ENCODE data around the gene LRP8.

Gene LRP8

DNA sequence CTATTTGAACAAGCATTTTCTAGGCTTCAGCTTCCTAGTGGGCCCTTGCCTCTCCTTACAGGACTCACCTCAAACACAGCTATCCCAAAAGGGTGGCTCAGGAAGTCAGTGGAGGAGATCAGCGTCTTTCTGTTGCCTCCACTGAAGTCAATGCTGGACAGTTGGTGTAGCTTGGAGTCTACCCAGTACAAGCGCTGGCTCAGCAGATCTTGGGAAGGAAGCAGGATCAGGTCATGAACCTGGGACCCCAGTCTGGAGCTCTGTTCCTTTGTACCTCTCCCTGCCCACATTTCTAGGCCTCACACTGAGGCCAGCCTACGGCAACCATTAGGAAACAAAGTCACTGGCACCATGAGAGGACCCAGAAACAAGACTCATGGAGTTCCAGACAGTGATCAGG, 65.9 kb downstream of the LRP8 start:
- no peak for DNase-seq (ENCODE audit: low read depth in 2 of 2)

DNA sequence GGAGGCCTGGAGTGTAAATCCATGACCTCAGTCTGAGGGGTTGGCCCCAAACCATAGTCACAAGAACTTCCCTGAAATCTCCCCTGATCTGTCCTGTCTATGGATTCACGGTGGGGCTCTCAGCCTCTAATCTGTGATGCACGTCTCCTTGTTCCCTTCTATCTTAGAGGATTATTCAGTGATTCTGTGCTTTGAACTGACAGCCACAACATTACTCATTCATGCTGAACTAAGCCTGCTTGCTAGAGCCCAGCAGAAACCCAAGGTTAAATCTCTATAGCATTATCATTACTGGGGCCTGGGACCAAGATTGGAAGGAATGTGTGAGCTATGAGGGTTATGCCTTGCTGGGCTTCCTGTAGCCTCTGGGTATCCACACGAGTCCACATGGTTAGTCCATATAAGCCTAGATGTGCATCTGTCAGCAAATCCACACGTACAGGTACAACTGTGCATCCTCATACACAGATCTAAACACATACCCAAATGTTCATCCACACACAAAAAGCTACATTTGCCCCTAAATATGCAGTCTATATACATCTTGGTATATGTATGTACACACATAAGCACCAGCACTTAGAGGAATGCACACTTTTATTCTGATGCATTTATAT, 67.1 kb downstream of the LRP8 start:
- no peak for DNase-seq (ENCODE audit: low read depth in 2 of 2)

- DNase-seq (ENCODE audit: low read depth in 2 of 2) = no peak
These were observed 67.9 kb downstream of the LRP8 start for GRCh38 chr1:53259932-53260331.

GRCh38 chr1:53258216-53258615, 69.7 kb downstream of the LRP8 start:
- DNase-seq (ENCODE audit: low read depth in 2 of 2) = no peak

DNA sequence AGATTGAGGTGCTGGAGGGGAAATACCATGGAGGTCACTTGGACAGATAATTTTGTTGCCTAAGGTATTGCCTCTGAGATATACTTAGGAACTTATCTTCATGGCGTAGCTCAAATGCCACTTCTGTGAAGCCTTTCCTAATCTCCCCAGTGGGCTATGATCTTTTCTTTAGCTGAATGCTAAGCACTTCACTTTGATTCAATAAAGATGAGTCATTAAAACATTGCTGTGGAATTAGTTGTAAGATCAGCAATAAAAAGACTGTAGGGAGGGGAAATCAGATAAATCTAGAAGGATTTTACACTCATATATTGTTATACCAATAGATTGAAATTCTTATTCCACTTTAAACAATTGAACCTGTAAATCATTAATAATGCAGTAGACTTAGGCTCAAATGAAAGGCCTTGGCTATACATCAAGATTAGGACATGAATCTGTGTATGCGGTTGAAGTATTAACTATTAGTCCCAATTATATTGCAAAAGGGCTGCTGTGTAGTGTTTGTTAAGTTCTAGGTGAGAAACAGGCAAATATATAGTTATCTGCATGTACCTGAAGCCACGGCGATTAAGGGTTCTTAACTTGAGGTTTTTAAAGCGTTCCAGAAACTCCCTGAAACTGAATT, 70.3 kb downstream of the LRP8 start:
- no peak for DNase-seq (ENCODE audit: low read depth in 2 of 2)

- no peak for DNase-seq (ENCODE audit: low read depth in 2 of 2)
These were observed 71.1 kb downstream of the LRP8 start for GRCh38 chr1:53256511-53257453.

- no peak for DNase-seq (ENCODE audit: low read depth in 2 of 2)
These were observed 72.8 kb downstream of the LRP8 start for GRCh38 chr1:53255031-53255430.

DNA sequence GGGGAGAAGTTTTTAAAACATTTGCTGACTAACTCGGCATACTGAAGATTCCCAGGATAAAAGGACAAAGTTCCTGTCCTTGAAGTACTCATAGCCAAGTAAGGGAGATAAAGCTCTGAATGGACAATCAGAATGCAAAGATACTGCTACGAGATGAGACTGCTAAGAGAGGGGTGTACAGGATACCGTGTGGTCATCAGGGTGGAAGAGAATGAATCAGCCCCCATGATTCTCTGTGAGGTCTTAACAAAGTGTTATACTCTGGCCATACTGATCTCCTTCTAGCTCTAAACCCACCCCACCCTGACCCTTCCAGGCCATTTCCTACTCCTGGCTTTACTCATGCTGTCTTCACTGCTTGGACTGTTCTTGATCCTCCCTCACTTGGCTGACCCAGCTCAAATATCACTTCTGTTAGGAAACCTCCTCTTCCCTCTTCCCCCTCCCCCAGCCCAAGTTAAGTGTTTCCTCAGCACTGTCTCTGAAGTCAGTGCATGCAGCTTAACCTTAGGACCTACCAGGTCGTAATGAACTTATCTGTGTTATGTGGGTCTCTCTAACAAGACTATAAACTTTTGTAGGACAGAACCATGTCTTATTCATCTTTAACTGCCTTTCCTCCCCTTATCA, 73.7 kb downstream of the LRP8 start:
- no peak for DNase-seq (ENCODE audit: low read depth in 2 of 2)

DNA sequence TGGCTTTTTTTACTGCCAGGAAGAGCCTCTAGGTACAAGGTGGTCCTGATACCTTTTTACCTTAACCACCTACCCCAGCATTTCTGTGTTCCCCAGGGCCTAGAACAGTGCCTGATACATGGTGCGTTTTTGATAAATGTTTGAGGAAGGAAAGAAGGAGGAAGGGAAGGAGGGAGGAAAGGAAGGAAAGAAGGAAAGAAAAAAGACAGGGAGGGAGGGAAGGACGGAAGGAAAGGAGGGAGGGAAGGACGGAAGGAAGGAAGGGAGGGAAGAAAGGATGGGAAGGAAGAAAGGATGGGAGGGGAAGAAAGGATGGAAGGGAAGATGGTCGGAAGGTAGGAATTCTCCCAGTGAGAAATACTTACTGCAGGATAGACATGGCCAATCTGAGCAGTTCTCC, 77.5 kb downstream of the LRP8 start:
- DNase-seq (ENCODE audit: low read depth in 2 of 2) = no peak

GRCh38 chr1:53249706-53250105, 78.2 kb downstream of the LRP8 start:
- DNase-seq (ENCODE audit: low read depth in 2 of 2) = no peak

DNA sequence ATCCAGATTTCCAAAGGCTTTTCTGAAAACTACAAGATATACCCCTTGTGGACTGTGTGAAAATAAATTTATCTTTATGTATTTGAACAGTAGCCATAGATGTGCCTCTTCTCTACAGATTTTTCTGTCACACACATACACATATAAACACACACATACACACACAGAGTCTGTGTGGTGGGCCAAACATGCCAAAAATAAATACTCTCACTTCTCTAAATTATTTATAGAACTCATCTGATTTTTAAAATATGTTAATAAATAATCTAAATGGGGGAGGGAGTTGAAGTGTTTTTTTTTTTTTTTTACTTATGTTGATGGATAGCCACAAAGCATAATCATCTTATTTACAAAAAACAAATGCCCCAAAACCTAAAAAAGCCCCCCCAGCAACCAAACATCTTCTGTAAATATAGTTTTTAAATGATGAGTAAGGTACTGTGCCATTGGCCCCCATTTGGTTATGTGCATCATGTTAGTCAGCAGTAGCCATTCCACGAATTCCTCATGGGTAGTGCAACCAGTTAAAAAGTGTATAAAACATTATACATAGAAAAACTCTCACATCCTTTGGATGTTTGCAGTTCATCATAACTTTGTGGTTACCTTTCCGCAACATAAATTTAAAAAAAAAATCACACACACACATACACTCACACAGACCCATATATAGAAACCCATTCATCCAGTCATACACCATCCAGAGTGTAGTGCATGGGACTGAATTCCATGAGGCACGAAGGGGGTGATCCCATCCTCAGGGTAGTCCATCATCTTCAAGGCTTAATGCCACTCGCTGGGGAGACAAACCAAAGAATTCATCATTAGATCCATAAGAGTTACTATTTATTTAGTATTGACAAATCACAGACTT, 81.4 kb downstream of the LRP8 start:
- no peak for DNase-seq (ENCODE audit: low read depth in 2 of 2)

GRCh38 chr1:53244141-53244540, 83.7 kb downstream of the LRP8 start:
- no peak for DNase-seq (ENCODE audit: low read depth in 2 of 2)

DNA sequence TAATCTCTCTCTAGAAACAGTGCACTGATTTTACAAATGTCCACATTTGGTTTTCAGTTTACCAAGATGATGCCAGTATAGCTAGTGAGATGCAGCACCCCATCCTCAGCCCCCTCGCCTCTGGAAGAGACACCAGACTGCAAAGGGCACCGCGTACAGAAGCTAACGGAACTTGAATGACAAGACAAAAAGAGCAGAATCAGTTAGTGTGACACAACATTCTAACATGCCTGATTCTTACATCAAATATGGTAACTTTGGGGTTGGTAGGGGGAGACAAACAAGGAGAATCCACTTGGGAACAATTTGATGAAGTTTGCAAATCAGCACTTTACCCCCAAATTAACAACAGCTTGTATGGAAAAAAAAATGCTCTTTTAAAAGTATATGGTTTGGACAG, 85.5 kb downstream of the LRP8 start:
- no peak for DNase-seq (ENCODE audit: low read depth in 2 of 2)

DNA sequence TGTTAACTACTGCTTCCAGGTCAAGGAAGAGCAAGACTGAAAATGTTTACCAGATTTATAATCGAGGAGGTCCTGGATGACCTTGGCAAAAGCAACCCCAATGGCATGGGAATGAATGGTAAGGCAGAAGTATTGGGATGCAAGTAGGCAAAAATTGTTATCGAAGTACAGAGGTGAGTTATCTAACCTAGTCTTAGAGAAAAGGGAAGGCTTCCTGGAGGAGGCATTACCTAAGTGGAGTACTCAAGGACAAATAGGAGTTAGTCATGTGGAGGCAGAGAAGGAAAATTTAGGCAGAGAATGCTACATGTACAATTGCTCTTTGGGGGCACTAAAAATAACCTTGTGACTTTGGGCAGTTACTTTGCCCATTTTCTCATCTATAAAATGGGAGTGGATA, 86.0 kb downstream of the LRP8 start:
- DNase-seq (ENCODE audit: low read depth in 2 of 2) = no peak

DNA sequence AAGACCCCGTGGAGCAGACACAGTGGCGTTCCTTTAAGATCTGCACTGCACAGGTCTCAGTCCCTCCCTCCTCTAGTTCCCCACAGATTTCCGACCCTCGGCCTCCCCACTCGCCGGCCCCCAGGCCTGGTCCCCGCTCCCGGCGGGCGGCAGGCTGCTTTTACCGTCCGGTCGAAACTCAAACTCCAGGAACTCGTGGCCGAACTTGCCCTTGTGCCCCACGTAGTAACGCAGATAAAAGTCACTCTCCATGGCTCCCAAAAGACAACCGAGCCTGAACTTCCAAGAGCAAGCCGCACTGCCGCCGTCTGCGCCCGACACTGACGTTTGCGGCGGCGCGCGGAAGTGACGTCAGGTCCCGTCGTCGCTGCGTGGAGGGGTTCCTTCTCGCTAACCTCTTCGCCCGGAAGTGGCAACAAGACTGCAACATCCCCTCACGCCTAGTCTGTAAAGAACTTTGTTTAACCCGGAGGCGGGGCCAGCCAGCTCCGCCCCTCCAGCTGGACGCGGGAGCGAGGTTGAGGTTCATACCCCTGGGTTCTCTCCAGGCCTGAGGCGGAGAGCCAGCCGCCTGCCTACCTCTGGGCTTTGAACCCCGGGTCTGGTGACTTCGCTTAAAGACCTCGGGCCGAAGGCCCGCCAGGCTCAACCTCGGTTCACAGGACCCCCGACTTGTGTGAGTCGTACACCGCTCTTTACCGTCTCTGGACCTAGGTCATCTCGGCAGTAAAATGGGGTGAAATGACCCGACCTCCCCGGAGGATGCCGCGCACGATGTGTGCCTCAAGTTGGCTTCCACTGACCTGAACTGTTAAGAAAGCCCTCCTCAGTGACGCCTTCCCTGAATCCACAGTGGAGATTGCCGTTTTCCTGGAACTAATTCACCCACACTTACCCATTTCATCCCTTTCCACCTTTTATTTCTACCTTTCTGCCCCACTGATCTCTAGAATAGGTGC, 89.4 kb downstream of the LRP8 start, which contains the start of gene MAGOH:
TSS of gene MAGOH (minus strand) at position 322 of the 959 bp plus-strand sequence. CDS start at position 252, 70 bp downstream.
- peak; percentile 91 to 93 for DNase-seq (ENCODE audit: low read depth in 2 of 2)

- no peak for DNase-seq (ENCODE audit: low read depth in 2 of 2)
These were observed 90.2 kb downstream of the LRP8 start for GRCh38 chr1:53237638-53238037.

- no peak for DNase-seq (ENCODE audit: low read depth in 2 of 2)
These were observed 106.9 kb downstream of the LRP8 start for GRCh38 chr1:53220962-53221286.

DNA sequence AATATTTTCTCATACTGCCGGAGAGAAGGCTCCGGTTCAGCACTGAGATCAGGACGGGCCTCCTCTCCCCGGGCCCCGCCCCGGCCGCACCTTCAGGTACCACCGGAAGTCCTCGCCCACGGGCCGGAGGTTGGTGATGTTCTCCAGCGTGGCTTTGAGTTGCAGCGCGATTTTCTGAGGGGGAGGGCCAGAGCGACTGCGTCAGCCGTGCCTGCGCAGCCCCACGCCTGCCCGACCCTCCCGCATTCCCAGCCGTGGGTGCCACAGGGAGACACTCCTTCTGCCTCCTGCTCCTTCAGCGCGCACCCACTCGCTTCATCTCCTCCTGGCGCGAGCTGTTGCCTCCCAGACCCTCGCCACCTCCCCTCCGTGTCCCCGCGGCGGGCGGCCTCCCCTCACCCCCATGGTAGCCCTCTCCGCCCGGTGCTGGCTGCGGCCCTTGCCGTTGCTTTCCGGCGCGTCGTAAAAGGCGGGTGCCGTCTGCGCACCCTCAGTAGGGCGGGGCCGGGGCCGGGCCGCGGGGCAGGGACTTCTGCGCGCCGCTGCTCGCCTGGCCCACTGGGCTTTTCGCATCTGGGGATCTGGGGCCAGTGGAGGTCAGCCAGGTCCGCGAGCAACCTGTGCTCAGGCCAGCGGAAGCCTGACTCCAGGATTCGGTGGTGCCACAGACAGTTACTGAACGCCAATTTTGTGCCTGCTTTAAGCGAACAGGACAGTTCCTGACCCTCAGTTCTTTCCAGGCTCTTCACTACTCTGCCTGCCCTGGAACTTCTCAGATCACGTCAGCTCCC, 107.5 kb downstream of the LRP8 start, which contains the start of gene CZIB:
TSS of gene CZIB (minus strand) at position 464 of the 791 bp plus-strand sequence. CDS start at position 405, 59 bp downstream.
- peak; percentile 90 to 93 for DNase-seq (ENCODE audit: low read depth in 2 of 2)

- no peak for DNase-seq (ENCODE audit: low read depth in 2 of 2)
These were observed 108.2 kb downstream of the LRP8 start for GRCh38 chr1:53219711-53220110.
